Neural cell (in vitro differentiated cells): ENCODE measurements around the gene ADARB2.

Source experiments
- EP300 ChIP-seq: fragments of 450-650 bp; conservative IDR thresholded peaks from 2 replicates; pipeline ENCODE4 v1.6.1; 2014; ENCODE audit warnings: antibody characterized with exemption, mild to moderate bottlenecking, moderate library complexity; ENCODE audit not compliant: poor library complexity, severe bottlenecking
- EZH2 ChIP-seq: fragments of 200-600, 300-800 bp; shearing (Covaris generic), sonication (generic); IDR thresholded peaks from 2 replicates; pipeline ENCODE4 v1.6.1; 2014; ENCODE audit warnings: antibody characterized with exemption, low read length, borderline replicate concordance, mild to moderate bottlenecking; ENCODE audit not compliant: insufficient read depth, poor library complexity, severe bottlenecking
- MXI1 ChIP-seq: fragments of 450-650 bp; conservative IDR thresholded peaks from 2 replicates; pipeline ENCODE4 v1.6.1; 2014; ENCODE audit warnings: antibody characterized with exemption, mild to moderate bottlenecking; ENCODE audit not compliant: poor library complexity, severe bottlenecking
- POLR2AphosphoS5 ChIP-seq: IDR thresholded peaks from 2 replicates; pipeline ENCODE4 v1.6.1; 2012
- RAD21 ChIP-seq: fragments of 450-650 bp; conservative IDR thresholded peaks from 2 replicates; pipeline ENCODE4 v1.6.1; 2014; ENCODE audit warnings: antibody characterized with exemption, mild to moderate bottlenecking, moderate library complexity
- REST ChIP-seq: IDR thresholded peaks from 2 replicates; pipeline ENCODE4 v1.6.1; 2012; ENCODE audit warnings: borderline replicate concordance
- SMC3 ChIP-seq: fragments of 450-650 bp; conservative IDR thresholded peaks from 2 replicates; pipeline ENCODE4 v1.6.1; 2014; ENCODE audit warnings: antibody characterized with exemption, mild to moderate bottlenecking, moderate library complexity; ENCODE audit not compliant: poor library complexity
- TAF1 ChIP-seq: IDR thresholded peaks from 2 replicates; pipeline ENCODE4 v1.6.1; 2012; ENCODE audit warnings: low read depth
- TF ChIP-seq, protein P1 (sequence below): fragments of 450-650 bp; IDR thresholded peaks from 2 replicates; pipeline ENCODE4 v1.5.1; 2014; ENCODE audit warnings: antibody characterized with exemption, mild to moderate bottlenecking, moderate library complexity; ENCODE audit not compliant: poor library complexity, severe bottlenecking

DNA sequence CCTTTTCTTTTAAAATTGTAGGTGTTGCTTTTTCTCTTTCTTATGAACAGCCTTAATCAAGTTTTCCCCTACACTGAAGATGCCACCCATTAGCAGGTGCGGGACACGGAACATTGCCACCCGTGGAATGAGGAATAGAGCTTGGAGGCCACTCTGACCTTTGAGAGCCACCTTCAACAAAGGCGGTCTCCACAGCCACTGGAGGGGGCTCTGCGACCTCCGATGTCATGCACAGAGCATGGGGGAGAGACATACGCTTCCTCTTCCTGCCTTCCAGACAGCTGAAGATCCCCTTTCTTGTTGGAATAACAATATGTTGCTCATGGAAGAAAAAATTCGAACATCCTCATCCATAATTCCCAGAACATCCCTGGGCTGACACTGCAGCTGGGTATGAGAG is 39.1 kb downstream of the ADARB2 start:
- TF ChIP-seq EZH2 (no peak), REST (no peak), MXI1 (no peak), EP300 (no peak), POLR2AphosphoS5 (no peak), SMC3 (no peak), RAD21 (no peak), TAF1 (no peak)
- TF ChIP-seq, protein P1, sequence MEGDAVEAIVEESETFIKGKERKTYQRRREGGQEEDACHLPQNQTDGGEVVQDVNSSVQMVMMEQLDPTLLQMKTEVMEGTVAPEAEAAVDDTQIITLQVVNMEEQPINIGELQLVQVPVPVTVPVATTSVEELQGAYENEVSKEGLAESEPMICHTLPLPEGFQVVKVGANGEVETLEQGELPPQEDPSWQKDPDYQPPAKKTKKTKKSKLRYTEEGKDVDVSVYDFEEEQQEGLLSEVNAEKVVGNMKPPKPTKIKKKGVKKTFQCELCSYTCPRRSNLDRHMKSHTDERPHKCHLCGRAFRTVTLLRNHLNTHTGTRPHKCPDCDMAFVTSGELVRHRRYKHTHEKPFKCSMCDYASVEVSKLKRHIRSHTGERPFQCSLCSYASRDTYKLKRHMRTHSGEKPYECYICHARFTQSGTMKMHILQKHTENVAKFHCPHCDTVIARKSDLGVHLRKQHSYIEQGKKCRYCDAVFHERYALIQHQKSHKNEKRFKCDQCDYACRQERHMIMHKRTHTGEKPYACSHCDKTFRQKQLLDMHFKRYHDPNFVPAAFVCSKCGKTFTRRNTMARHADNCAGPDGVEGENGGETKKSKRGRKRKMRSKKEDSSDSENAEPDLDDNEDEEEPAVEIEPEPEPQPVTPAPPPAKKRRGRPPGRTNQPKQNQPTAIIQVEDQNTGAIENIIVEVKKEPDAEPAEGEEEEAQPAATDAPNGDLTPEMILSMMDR = no peak
